MCF 10A (cell line): Measurements from ENCODE around the gene RAD1. TPM values are rescaled to one million over a fixed set of nuclear protein-coding genes. Genes with fewer than 3 reads are reported as not detected.

Experiments used
- BruUV-seq: library from RNA; stranded (reverse); fragments of 400-500 nt; replicated peaks from 2 replicates; lab custom pipeline; 2021; lab: Mats Ljungman, UMichigan
- CTCF ChIA-PET: fragments of 300-600 bp; sonication (Branson Sonifier 250); formaldehyde crosslinking; extraction: SDS; loops from one replicate; lab custom pipeline; 2021; ENCODE audit warnings: antibody characterized with exemption, inconsistent platforms; lab: Yijun Ruan, JAX
- POLR2A ChIA-PET: fragments of 300-600, 350-650 bp; sonication (Branson Sonifier 250); formaldehyde crosslinking; extraction: SDS; loops from one replicate; lab custom pipeline; 2020; ENCODE audit warnings: antibody characterized with exemption, inconsistent platforms; lab: Yijun Ruan, JAX
- DNase-seq: peaks from one replicate; pipeline ENCODE4 v3.0.0-alpha.2; 2018; ENCODE audit not compliant: unreplicated experiment
- H3K27ac Mint-ChIP-seq: one replicate; pipeline ENCODE4 v1.8.0; 2022; ENCODE audit warnings: mild to moderate bottlenecking, low read depth, mixed read lengths; ENCODE audit not compliant: unreplicated experiment
- H3K27me3 Mint-ChIP-seq: one replicate; pipeline ENCODE4 v1.8.0; 2022; ENCODE audit warnings: mixed read lengths; ENCODE audit not compliant: insufficient read depth, unreplicated experiment
- H3K36me3 Mint-ChIP-seq: one replicate; pipeline ENCODE4 v1.8.0; 2022; ENCODE audit warnings: mild to moderate bottlenecking, moderate library complexity, mixed read lengths; ENCODE audit not compliant: insufficient read depth, unreplicated experiment
- H3K4me1 Mint-ChIP-seq: one replicate; pipeline ENCODE4 v1.8.0; 2022; ENCODE audit warnings: mixed read lengths; ENCODE audit not compliant: insufficient read depth, unreplicated experiment
- H3K4me3 Mint-ChIP-seq: one replicate; pipeline ENCODE4 v1.8.0; 2022; ENCODE audit warnings: mild to moderate bottlenecking, moderate library complexity, mixed read lengths; ENCODE audit not compliant: unreplicated experiment
- H3K9me3 Mint-ChIP-seq: one replicate; pipeline ENCODE4 v1.8.0; 2022; ENCODE audit warnings: mixed read lengths; ENCODE audit not compliant: unreplicated experiment
- intact Hi-C: fragments of 100-400 bp; cut with micrococcal nuclease; formaldehyde crosslinking; loops from 2 replicates; pipeline ENCODE4 v1.14.1; 2022
- total RNA-seq: library from RNA; stranded (reverse); gene quantifications from 2 replicates; pipeline ENCODE4 v1.2.3, GENCODE V29; 2022
- TF ChIP-seq, protein P1 (sequence below): fragments of 200-600 bp; IDR thresholded peaks from one replicate; pipeline ENCODE4 v1.8.0; 2022; ENCODE audit warnings: antibody characterized with exemption, mild to moderate bottlenecking; ENCODE audit not compliant: unreplicated experiment

Gene RAD1
- total RNA-seq, 1 experiment from 2014 or later: 17.2 TPM

DNA sequence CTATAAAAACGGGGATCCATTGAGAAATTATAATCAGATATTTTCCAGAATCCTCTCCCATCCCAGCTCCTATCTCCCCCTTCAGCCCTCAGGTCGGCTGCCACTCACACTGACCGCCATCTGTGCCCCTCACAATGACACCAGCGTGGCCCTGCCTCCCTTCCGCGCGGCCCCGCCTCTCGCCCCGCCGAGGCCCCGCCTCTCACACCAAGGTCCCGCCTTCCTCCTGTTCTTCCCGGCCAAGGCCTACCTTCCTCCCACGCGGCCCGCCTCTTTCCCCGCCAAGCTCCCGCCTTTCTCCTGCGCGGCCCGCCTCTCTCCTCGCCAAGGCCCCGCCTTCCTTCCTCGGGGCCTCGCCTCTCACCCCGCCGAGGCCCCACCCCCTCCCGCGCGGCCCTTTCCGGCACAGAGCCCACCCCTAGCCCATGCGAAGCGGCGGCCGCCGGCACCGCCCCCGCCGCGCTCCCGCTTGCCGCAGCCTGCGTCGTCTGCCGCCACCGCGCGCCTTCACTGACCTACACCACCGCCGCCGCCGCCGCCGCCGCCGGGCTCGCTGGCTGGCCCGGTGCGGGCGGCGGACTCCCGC is 13.9 kb upstream of the RAD1 start, which contains the start of gene DNAJC21:
Gene DNAJC21 (plus strand): TSS at position 426 of the 586 bp plus-strand sequence. CDS start 261 bp downstream, outside the sequence.
- Mint-ChIP-seq H3K4me1 (peaks cover 14% of the 10 kb centered on the region), H3K4me3 (peak within 1 kb of the TSS; percentile 99), H3K9me3 (no peaks in the 10 kb centered on the region), H3K27ac (peak within 1 kb of the TSS; percentile 98), H3K27me3 (no peaks in the 10 kb centered on the region), H3K36me3 (peaks cover 37% of the 10 kb centered on the region)
- ChIA-PET POLR2A (interaction anchor here (0.5 to 3.8 kb wide), 21 partner anchors 10 to 1947 kb away, joined by 3 to 157 read pairs (median 4); partner anchors contain the start of genes AMACR, BRIX1, NIPBL and RAD1), CTCF (interaction anchor here (0.6 to 1.8 kb wide), 6 partner anchors 12 to 431 kb away, joined by 3 to 13 read pairs (median 4); no protein-coding TSS in a partner anchor)
- TF ChIP-seq, protein P1, sequence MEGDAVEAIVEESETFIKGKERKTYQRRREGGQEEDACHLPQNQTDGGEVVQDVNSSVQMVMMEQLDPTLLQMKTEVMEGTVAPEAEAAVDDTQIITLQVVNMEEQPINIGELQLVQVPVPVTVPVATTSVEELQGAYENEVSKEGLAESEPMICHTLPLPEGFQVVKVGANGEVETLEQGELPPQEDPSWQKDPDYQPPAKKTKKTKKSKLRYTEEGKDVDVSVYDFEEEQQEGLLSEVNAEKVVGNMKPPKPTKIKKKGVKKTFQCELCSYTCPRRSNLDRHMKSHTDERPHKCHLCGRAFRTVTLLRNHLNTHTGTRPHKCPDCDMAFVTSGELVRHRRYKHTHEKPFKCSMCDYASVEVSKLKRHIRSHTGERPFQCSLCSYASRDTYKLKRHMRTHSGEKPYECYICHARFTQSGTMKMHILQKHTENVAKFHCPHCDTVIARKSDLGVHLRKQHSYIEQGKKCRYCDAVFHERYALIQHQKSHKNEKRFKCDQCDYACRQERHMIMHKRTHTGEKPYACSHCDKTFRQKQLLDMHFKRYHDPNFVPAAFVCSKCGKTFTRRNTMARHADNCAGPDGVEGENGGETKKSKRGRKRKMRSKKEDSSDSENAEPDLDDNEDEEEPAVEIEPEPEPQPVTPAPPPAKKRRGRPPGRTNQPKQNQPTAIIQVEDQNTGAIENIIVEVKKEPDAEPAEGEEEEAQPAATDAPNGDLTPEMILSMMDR: no peak
- peak; percentile 98 for DNase-seq
- no TSS peak for BruUV-seq
- intact Hi-C loops: loop anchor here (2.0 kb wide), 1 partner anchor 14 kb away; the partner anchor contains the start of genes BRIX1 and RAD1

DNA sequence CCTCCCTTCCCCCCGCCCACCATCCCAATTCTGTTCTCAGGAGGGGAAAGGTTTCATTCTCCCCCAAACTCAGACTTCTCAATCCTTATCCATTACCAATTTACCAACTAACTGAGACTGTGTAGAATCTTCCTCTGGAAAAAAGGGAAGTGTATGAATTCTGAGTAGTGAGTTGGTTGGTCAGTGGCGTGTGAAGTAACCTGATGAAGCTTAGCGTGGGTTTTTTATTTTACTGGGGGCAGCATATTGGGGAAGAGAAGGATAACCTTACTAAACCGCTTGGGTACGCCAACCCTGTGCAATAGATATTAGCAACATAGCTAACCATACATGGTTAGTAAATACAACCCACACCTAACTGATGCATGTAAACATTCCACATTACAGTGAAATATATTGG is 13.0 kb upstream of the RAD1 start:
- intact Hi-C loops: loop anchor here (2.0 kb wide), 1 partner anchor 13 kb away; the partner anchor contains the start of genes BRIX1 and RAD1
- H3K4me3 Mint-ChIP-seq: no peak overlapping the region
- H3K36me3 Mint-ChIP-seq: peaks cover 46% of the 10 kb centered on the region
- ChIA-PET CTCF (interaction anchor here (0.5 to 0.8 kb wide), 2 partner anchors 11 to 32 kb away, joined by 3 to 4 read pairs; no protein-coding TSS in a partner anchor), POLR2A (interaction anchor here (3.8 kb wide), 1 partner anchor 11 kb away, joined by 157 read pairs; the partner anchor contains the start of genes BRIX1 and RAD1)
- no TSS peak for BruUV-seq
- H3K27ac Mint-ChIP-seq: no peak overlapping the region
- TF ChIP-seq, protein P1: no peak
- H3K27me3 Mint-ChIP-seq: no peaks in the 10 kb centered on the region
- no peaks in the 10 kb centered on the region for H3K9me3 Mint-ChIP-seq
- H3K4me1 Mint-ChIP-seq: peaks cover 21% of the 10 kb centered on the region
- no peak for DNase-seq

DNA sequence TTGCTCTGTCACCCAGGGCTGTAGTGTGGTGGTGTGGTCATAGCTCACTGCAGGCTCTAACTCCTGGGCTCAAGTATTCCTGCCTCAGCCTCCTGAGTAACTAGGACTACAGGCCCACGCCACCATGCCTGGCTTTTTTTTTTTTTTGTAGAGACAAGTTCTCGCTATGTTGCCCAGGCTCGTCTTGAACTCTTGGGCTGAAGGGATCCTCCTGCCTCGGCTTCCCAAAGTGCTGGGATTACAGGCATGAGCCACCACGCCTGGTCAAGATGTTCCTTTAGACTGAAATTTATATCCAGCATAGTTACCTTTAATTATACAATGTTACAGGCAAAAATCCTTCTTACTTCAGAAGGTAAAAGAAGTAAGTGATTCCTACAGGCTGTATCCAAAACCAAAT is 12.5 kb upstream of the RAD1 start:
- intact Hi-C loops: loop anchor here (2.0 kb wide), 1 partner anchor 13 kb away; the partner anchor contains the start of genes BRIX1 and RAD1
- no peak for DNase-seq
- H3K27ac Mint-ChIP-seq: no peak overlapping the region
- H3K4me3 Mint-ChIP-seq: no peak overlapping the region
- H3K9me3 Mint-ChIP-seq: no peaks in the 10 kb centered on the region
- TF ChIP-seq, protein P1: no peak
- BruUV-seq: no TSS peak
- H3K27me3 Mint-ChIP-seq: no peaks in the 10 kb centered on the region
- POLR2A ChIA-PET: interaction anchor here (3.8 kb wide), 1 partner anchor 10 kb away, joined by 157 read pairs; the partner anchor contains the start of genes BRIX1 and RAD1
- H3K4me1 Mint-ChIP-seq: peaks cover 21% of the 10 kb centered on the region
- peaks cover 51% of the 10 kb centered on the region for H3K36me3 Mint-ChIP-seq
- CTCF ChIA-PET: interaction anchor here (0.5 kb wide), 1 partner anchor 10 kb away, joined by 3 read pairs; no protein-coding TSS in a partner anchor

DNA sequence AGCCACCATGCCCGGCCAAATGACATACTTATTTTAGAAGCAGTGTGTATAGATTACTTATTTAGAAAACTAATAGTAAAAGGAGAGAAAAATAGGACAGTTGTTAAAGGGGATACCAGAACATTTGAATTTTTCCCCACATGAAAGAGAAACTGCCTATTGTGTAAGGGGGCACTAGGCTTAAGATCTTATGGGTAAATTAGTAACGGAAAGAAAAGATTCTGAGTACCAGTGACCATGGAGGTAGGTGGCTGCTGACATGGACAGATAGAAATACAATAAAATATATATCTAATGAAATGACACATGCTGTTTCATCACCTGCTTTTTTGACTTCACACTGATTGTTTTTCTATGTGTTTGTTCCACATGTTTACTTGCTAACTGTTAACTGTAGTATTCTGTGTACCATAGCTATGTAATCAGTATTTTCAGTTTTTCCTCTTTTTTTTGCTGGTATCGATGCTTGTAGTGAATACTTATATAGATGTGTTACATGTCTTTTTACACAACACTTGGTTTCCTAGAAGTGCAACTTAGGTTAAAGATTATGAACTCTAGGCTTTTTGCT is 11.1 kb upstream of the RAD1 start:
- no peak overlapping the region for H3K27ac Mint-ChIP-seq
- TF ChIP-seq, protein P1: no peak
- no peak overlapping the region for H3K4me3 Mint-ChIP-seq
- POLR2A ChIA-PET: interaction anchor here (1.0 kb wide), 2 partner anchors 10 to 11 kb away, joined by 3 read pairs; partner anchors contain the start of genes BRIX1 and RAD1
- peaks cover 64% of the 10 kb centered on the region for H3K36me3 Mint-ChIP-seq
- intact Hi-C loops: no loop called here
- no peak for DNase-seq
- H3K4me1 Mint-ChIP-seq: peaks cover 16% of the 10 kb centered on the region
- no TSS peak for BruUV-seq
- CTCF ChIA-PET: no interaction called here
- no peaks in the 10 kb centered on the region for H3K9me3 Mint-ChIP-seq
- no peaks in the 10 kb centered on the region for H3K27me3 Mint-ChIP-seq
